GM18498 (cell line): ENCODE results near the gene ARHGEF9.
A peak's percentile ranks its signal among the peaks of the same experiment; 100 is the strongest.

Source experiments
- ATAC-seq: cut with Tn5 transposase; IDR thresholded peaks from one replicate; pipeline ENCODE4 v1.9.1; 2021; ENCODE audit warnings: mild to moderate bottlenecking, moderate library complexity; ENCODE audit not compliant: unreplicated experiment

Gene ARHGEF9

DNA sequence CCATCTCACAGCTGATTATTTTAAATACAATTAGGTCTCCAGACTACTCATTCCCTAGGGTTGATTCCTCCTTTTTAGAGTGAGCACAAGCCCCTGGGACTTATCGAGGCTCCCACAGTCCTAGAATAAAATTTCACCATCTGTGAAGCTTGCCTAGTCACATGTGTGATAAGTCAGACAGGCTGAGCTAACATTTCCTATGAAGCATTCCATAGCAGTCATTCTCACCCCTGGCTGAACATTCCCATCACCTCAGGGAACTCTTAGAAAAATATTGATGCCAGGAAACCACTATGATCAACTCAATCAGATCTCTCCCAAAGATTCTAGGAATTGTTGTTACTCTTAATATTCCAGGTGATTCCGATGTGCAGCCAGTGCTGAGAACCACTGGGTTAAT, 37.7 kb downstream of the ARHGEF9 start:
- no peak for ATAC-seq

- peak; percentile 16 for ATAC-seq
Observed at GRCh38 chrX:63746715-63747114, 38.3 kb downstream of the ARHGEF9 start.

- ATAC-seq: peak; percentile 89
Observed at GRCh38 chrX:63746278-63746677, 38.7 kb downstream of the ARHGEF9 start.

DNA sequence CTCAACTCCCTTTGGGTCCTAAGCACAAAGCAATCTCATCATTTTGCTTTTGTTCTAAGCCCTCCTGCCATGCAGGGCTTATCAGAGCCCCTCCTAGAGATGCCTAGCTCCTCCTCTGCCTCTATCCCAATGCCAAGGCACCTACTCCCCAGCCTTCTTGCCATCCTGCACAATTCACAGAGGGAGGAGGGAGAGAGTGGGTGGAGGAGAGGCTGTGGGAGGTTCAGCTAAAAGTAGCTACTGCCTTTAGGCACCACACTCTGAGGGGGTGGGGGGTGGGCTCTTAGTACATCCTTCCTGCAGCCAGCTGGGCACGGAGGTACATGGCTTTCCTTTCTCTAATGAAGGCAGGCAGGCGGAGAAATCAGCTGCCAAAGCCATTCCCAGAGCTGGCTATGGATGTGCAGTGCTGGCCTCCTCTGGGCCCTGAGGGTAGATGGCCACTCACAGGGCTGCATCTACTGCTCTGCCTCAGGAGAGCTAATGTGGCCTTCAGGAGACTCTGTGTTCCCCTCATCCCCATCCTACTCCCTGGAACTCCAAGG, 40.1 kb downstream of the ARHGEF9 start:
- ATAC-seq: no peak

DNA sequence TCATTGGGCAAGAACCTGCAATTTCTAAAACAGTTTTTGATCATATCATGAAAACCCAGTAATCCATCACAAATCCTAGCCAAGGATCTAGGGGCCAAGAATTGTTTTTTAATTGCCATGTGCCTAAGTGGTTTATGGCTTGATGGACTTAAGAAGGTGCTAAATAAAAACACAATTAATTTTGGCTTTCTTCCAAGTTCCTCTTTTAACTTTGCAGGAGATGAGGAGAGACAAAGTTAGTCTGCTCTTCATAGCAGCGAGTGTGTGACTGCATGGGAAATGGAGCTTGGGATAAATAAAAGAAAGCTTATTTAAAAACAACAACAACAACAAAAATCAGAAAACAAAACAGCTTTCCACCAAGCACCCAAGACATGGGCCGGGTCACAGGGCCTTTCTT, 41.4 kb downstream of the ARHGEF9 start:
- no peak for ATAC-seq

GRCh38 chrX:63740382-63740781, 44.6 kb downstream of the ARHGEF9 start:
- ATAC-seq: peak; percentile 85

DNA sequence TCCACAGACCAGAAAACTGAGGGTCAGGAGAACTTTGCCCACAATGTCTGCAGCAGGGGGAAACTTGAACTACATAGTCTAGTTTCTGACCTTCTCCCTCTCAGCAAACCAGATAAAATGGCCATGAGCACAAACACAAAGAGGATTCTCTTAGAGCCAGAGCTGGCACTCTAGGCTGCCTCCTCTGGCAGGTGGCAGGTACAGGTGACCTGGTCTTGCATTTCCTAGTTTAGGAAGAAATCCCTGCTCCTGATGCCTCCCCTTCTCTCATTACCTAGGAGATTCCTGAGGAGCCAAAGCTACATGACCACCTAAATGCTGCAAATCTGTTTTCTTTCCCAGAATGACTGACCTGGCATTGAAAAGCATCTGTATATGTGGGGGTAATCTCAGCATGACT, 45.1 kb downstream of the ARHGEF9 start:
- ATAC-seq: no peak

GRCh38 chrX:63738696-63739095, 46.3 kb downstream of the ARHGEF9 start:
- ATAC-seq: no peak

DNA sequence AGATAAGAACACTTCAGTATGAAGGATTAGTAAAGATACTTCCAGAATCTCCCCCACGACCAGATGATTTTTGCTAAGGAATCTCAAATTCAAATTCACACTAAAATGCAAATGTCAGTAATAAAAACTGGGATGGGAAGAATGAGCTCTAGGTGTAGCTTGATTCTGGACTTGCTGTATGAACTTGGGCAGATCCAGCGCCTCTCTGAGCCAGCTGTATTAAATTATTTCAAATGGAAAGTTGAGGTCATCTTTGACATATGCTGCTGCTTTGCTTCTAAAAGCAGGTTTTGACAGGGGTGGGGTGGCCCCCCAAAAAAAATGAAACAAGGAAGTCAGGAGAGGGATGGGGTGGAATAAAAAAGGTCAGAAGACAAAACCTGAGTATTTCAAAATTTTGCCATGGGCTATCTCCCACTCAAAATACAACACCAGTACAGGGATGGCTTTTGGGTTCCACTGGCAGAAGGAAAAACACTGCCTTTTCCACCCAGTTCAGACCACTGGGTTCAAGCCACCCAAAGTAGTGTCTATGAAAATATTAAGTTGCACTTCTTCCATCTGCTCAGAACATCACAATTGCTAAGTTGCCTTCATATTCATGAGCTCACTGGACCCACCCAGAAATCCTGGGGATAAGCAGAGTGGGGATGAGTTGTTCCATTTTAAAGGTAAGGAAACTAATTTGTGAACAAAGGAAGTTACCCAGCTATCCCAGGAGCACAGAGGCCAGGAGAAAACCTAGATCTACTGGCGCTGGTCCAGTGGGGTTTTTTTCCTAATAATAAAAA, 47.7 kb downstream of the ARHGEF9 start:
- ATAC-seq: no peak

DNA sequence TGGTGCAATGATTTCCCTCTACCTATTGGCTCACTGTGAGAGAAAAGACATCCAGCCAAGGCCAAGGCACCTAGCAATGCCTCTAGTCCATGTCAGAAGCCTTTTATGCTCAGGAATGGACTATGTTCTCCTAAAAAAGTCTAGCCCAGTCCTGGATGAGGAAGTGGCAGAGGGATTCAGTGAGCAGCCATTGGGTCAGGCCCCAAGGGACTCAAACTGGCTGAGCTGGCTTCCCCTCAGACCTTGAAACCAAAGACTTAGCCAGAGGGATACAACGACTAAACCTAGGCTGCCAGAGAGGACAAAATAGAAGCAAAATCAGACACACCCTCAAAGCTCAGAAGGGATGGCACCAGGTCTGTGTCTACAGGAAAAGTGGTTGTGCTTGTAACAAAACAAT, 49.1 kb downstream of the ARHGEF9 start:
- ATAC-seq: no peak

DNA sequence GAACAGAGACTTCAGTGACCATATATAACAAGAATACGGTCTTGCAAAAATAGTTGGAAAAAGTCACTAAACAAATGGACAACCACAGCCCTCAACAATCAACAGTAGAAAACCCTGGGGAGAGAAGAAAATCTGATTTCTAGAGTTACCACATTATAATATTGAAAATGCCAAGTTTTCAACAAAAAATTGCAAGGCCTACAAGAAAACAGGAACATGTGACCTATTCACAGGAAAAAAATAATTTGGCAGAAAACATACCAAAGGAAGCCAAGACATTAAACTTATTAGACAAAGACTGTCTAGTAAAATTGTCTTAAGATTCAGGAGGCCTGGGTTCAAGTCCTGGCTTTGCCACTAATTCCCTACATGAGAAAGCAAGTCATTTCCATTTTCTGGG, 64.7 kb downstream of the ARHGEF9 start:
- ATAC-seq: no peak

GRCh38 chrX:63719633-63720032, 65.4 kb downstream of the ARHGEF9 start:
- no peak for ATAC-seq

DNA sequence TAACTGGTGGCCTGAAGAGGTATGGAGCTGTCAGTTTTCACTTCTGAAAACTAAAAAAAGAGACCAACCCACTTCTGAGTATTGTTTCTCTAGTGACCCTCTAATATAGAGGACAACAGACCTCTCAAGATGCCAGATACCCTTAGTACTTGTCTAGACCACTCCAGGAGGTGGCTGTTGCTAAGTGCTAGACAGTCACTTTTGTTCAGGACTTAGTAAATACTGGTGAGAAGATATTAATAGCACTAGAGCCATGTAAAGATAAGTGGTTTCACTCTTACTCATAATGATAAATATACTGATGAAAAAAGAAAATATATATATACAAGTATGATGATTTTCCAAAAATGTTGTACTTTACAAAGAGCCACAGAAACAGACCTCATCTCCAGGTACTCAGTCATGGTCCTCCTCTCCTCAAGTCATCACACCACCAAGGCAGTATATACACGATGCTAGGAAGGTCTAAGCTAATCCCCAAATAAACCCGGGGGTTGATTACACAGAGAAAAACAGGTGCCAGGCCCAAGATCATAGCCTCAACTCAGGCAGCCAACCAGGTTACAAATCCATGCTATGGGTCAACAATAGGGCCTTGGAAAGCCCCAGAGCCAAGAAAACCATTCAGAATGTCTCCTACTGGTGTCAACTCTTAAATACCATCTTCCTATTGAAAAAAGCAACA, 66.9 kb downstream of the ARHGEF9 start:
- ATAC-seq: peak; percentile 96

- no peak for ATAC-seq
Observed at GRCh38 chrX:63713526-63713925, 71.5 kb downstream of the ARHGEF9 start.

- no peak for ATAC-seq
Observed at GRCh38 chrX:63708801-63709200, 76.2 kb downstream of the ARHGEF9 start.

DNA sequence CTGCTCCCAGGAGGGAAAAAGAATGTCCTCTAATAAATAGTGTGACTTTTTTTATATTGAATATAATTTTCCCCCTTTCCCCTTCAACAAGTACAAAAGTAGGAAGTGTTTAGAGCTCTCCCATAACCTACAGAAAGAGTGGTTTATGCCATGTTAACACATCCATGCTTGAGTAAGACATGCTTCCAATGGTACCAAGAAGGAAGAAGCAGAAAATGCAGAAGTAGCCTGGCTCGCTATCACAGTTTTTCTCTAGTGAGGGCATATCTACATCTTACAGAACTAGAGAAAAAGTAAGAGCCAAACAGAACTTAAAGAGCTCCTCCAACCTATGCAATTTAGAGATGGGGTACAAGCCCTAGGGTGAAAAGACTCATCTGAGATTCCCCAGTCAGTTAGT, 82.5 kb downstream of the ARHGEF9 start:
- ATAC-seq: no peak

DNA sequence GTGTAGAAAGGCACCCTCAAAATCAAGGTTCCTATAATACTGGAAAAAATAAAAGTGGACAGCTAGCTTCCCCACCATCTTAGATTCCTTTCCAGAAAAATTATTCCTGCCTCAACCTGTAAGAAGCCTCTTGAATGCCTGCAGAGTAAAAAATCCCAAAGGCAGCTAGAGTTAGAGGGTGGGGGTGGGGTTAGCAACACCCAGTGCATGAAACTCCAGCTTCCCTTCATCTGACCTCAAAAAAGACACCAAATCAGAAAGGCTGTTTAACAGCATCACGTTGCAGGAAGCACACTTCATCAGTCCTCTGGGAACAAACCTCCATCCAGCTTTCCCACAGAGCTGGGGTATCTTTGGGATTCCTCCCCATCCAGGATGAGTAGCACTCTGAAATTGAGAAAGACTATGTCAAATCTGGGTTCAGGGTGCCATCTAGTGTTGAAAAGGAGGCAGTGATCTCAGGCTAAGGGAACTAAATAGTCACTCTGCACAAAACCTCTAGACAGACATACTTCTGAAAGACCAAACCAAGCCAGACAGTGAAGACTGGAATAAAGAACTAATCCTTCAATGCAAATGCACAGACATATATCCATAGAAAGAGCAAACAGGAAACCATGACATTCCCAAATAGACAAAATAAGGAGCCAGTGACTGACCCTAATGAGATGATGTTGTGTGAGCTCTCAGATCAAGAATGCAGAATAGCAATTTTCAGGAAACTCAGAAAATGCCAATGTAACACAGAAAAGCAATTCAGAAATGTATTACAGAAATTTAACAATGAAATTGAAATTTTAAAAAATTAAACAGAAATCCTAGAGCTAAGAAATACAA, 97.9 kb downstream of the ARHGEF9 start:
- peak; percentile 57 for ATAC-seq

- ATAC-seq: no peak
Observed at GRCh38 chrX:63680423-63680822, 104.6 kb downstream of the ARHGEF9 start.

DNA sequence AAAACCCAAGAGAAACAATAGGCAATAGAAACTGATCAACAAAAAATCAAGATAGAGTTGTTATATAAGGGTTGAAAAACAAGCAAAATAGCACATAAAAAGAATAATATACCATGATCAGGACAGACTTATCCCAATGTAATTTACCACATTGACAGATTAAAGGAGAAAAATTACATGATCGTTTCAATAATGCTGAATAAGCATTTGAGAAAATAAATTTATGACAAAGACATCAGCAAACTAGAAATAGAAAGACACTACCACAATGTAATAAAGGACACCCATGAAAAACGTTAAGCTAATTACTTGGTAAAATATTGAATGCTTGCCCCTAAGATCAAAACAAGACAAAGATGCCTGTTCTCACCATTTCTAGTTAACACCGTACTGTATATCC, 105.6 kb downstream of the ARHGEF9 start:
- no peak for ATAC-seq

GRCh38 chrX:63675716-63676115, 109.3 kb downstream of the ARHGEF9 start:
- peak; percentile 80 for ATAC-seq

DNA sequence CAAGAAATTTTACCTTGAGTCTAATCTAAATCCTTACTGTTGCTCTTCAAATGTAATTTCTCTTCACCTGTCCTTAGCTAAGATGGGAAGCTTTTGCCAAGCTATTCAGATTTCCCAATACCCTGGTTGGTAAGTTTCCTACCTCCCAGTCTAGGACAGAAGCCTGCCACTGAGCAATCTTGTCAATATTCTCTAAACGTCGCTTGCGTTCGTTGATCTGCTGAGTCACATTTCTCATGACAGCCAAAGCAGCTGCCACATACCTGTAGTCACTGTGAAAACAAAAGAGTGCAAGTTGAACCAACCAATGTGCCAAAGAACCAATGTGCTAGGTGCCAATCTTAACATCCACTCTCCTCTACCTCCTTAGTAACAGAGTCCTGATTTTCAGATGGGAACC, 111.1 kb downstream of the ARHGEF9 start:
- ATAC-seq: no peak
